Germinal center (tissue), 1 donor: ENCODE data around the gene TRMT13.
A peak's percentile ranks its signal among the peaks of the same experiment; 100 is the strongest.

ENCODE experiments used
- DNase-seq: peaks from one replicate; pipeline ENCODE4 v3.0.0; 2012; ENCODE audit warnings: mixed read lengths, low spot score

Gene TRMT13, protein sequence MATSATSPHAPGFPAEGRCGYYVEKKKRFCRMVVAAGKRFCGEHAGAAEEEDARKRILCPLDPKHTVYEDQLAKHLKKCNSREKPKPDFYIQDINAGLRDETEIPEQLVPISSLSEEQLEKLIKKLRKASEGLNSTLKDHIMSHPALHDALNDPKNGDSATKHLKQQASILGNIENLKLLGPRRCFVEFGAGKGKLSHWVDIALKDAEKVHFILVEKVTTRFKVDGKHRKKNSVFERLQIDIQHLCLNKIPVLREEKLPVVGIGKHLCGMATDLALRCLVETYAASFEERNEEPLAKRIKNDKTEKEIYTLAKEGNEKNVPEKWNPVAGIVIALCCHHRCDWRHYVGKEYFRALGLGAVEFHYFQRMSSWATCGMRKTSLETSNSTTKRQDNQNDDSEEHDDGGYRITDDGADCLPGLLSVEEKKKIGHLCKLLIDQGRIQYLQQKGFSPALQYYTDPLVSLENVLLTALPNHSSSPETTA

DNA sequence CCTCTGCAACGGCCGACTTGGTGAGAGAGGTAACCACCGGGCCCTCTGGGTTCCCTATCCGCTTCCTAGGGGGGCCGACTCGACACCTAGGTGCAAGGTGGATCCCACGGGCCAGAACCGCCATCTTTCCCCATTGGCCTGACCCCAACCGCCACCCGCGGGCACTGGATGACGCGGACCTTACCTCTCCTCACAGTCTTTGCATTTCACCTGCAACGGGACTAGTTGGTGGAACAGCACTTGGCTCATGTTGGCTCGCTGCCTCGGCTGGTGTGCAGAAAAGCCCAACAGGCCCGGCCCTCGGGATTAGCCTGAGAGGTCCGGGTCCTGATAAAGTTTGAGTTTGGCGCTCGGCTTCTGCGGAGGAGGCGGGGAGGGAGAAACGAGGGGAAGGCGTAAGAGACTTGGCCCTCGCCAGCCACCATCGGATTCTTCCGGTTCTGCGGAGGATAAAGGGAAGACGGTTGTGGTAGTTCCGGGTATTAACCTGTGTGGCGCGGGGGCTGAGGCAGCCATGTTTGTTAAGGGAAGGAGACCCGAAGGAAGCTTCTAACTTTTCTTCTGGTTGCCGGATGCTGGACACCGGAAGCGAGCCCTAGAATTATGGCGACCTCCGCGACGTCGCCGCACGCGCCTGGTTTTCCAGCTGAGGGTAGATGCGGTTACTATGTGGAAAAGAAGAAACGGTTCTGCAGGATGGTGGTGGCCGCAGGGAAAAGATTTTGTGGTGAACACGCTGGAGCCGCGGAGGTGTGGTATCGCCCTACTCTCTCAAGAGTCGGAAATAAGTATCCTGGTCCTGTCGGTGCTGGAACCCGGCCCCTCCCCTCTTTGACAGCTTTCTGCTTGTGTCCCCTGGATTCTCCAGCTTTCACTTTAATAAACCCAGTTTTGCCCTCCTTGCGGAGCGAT lies at the start of gene TRMT13, which contains the start of gene SASS6:
Gene TRMT13, plus strand, starts transcription at position 598 of the 912 bp plus-strand sequence. Its CDS starts 6 bp downstream, at position 604.
Gene SASS6, minus strand, starts transcription at position 365 of the 912 bp plus-strand sequence. Its CDS starts 116 bp downstream, at position 249.
- DNase-seq: peak; percentile 90

GRCh38 chr1:100087396-100087795 lies 45.6 kb upstream of the TRMT13 start:
- no peak for DNase-seq

DNA sequence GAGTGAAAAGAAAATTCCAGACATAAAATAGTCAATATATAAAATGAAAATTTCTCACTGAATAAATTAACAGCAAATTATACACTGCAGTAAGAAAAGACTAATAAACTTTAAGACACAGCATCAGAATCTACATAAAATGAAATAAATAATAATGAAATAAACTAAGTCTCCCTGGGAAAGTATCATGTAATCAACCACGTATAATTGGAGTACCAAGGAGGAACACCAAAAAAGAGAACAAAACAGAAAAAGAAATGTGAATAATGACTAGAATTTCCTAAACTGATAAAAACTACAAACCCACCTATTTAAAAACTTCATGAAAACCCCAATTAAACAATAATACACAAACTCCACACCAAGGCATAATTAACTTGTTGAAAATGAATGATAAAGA lies 43.9 kb upstream of the TRMT13 start:
- DNase-seq: no peak

DNA sequence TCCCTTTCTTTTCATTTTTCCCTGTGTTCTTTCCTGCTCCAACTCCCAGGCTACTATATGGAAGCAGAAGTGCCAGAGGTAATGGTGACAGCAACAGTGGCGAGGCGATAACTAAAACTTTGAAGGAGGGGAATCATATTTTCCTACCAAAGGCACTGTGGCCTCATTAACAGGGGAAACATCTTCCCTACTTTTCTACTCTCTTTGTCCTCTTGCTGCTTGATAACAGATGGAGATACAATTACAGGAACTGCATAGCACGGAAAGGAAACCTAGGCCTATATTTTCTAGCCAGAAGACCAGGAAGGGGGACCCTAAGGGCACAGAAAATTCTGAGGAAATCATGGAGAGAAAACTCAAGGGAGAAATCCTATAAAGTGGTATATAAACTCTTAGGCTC lies 42.5 kb upstream of the TRMT13 start:
- DNase-seq: no peak

DNA sequence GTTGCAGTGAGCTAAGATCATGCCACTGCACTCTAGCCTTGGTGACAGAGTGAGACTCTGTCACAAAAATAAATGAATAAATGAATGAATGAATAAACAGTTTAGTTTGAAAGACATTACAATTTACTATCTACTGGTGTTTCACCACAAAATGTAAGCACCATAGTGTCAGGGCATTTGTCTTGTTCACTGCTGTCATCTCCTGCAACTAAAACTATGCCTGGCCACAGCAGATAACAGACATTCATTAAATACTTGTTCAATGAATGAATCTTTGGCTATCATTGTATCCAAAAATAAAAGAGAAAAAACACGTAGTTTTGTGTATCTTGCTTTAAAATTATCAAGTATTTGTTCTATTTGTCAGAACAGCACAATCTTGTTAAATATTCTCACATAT lies 32.8 kb upstream of the TRMT13 start:
- DNase-seq: no peak

GRCh38 chr1:100101564-100101963 lies 31.4 kb upstream of the TRMT13 start:
- no peak for DNase-seq

DNA sequence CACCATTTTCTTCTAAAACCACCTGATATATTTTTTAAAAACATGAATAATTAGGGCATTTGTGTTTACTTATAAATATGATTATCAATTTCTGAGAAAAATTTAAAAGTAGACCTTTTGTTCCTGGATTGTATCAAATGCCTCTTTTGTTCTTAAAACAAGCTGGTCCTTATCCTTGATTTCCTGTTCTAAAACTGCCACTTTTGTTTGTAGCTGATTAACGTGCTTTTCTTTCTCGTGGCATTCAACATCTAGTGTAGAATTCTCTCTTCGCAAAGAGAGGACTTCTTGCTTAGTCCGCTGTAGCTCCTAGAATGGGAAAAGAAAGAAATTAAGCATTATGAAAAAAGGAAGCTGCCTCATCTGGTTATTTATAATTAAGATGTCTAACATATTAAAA lies 25.3 kb upstream of the TRMT13 start:
- DNase-seq: no peak

GRCh38 chr1:100109554-100110066 lies 23.4 kb upstream of the TRMT13 start:
- DNase-seq: no peak

DNA sequence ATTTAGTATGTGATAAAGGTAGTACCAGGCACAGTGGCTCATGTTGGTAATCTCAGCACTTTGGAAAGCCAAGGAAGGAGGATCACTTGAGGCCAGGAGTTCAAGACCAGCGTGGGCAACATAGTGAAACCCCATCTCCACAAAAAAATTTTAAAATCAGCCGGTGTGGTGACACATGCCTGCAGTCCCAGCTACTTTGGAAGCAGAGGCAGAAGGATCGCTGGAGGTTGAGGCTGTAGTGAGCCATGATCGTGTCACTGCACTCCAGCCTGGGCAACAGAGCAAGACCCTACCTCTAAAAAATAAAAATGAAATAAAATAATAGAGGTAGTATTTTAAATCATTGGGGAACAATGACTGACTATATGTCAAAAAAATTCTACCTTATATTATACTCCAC lies 17.4 kb upstream of the TRMT13 start:
- DNase-seq: no peak

DNA sequence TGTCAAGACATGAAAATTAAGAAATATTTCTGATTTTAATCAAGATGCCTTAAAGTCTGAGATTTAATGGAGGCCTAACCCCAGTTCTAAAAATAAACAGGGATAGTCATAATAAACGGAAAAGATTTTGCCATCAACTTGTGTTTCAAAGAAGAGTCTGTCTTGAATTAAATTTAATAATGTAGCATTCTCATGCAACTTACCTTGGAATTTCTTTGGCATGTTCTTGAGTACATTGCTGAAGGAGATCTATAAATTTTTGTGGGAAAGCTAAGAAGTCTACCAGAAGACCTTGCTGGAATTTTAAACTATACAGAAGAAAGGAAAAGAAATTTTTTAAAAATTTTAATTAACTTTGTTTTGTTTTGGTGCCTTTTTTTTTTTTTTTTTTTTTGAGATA lies 10.8 kb upstream of the TRMT13 start:
- no peak for DNase-seq

DNA sequence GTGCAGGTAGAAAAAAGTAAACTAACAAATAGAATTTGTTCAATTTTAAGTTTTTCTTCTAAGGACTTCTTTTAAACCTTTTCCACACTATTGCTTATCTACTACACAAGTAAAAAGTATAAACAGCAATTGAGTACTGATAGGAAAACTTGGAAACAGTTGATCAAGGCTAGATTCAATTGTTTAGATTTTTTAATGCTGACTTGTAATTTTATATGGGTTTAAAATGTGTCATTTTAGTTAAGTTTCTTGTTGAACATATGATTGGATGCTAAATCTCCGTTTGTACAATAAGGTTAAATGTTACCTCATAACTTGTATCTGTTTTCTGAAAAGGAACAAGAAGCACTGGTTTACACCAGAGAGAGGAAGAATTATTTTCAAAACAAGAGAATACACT lies 5.7 kb upstream of the TRMT13 start:
- DNase-seq: no peak

- no peak for DNase-seq
Observed at GRCh38 chr1:100130552-100131077, 2.3 kb upstream of the TRMT13 start.

GRCh38 chr1:100131623-100132022 lies 1.3 kb upstream of the TRMT13 start:
- DNase-seq: no peak

DNA sequence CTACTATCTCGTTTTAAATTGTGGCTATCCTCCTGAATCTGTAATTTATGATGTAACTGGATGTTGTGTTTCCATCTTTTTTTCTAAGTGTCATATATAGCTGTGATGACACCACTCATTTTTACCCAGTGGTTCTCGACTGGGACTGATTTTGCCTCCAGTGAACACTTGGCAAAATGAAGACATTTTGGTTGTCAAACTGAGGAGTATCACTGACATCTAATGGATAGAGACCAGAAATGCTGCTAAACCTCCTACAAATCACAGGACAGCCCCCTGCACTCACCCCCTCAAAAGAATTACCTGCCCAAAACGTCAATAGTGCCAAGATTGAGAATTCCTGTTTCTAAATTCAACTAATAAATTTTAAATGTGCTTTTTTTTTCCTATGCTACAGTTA lies 1.9 kb downstream of the TRMT13 start:
- DNase-seq: no peak

GRCh38 chr1:100137602-100138001 lies 4.6 kb downstream of the TRMT13 start:
- DNase-seq: no peak

DNA sequence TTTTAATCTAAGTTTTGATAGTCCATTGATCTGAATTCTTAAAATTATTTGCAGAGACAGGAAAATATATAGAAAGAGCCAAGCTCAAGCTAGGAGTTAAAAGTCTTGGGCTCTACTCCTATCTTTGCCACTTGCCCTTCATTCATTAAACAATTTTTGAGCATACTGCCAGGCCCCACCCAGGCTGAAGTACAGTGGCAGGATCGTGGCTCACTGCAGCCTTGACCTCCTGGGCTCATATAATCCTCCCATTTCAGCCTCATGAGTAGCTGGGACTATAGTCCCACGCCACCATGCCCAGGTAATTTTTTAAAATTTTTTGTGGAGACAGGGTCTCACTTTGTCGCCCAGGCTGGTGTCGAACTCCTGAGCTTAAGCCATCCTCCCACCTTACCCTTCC lies 8.2 kb downstream of the TRMT13 start:
- DNase-seq: no peak

DNA sequence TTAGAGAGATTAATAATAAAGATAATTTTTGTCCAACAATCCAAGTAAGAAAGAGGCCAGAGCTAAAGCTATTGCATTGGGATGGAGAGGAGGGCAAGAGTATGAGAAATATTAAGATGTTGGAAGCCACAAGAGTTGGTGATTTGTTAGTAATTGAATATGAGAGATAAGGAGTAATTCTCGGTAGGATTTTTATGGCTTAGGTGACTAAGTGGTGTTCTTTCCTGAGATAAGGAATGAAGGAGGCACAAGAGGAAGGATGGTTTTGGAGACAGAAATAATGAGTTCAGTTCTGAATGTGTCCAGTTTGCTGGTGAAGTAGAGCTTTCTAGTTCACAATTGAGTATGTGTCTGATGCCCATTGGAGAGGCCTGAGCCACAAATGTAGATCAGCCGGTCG lies 9.4 kb downstream of the TRMT13 start:
- DNase-seq: no peak

DNA sequence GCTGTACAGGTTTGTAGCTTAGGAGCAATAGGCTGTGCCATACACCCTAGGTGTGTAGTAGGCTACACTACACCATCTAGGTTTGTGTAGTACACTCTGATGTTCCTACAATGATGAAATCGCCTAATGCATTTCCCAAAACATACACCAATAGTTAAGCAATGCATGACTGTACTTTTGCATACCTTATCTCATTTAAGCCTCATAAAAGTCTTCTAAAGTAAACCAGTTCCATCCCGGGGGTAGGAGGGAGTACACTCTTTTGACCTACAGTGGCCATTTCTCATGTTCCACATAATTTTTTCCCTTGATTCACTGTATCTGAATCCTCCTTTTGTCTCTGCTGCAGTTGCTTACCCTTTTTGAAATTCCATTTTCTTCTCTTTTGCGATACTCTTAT lies 12.2 kb downstream of the TRMT13 start:
- DNase-seq: no peak

DNA sequence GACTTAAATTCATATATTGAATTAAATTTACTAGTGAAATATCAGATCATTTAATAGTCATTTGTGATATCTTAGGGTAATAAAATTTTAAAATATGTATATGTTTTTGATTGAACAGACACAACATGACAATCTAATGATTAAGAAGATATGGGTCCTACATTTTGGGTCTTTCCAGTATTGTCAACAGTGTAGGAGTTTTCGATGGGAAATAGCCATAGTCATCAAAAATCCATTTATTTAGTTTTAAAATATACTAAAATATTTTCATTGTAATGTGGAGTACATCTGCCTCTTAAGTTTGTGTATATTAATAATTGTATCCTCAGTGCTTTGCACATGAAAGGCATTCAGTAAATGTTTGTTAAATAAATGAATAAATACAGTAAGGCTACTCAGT lies 14.0 kb downstream of the TRMT13 start:
- DNase-seq: no peak

DNA sequence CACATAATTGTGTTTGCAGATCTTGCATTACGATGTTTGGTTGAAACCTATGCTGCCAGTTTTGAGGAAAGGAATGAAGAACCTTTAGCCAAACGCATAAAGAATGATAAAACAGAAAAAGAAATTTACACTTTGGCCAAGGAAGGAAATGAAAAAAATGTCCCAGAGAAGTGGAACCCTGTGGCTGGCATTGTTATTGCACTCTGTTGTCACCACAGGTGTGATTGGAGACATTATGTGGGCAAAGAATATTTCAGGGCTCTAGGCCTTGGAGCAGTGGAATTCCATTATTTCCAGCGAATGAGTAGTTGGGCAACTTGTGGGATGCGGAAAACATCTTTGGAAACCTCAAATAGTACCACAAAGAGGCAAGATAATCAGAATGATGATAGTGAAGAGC lies 14.9 kb downstream of the TRMT13 start:
- DNase-seq: no peak

- no peak for DNase-seq
Observed at GRCh38 chr1:100151679-100152078, 18.7 kb downstream of the TRMT13 start.

- DNase-seq: peak; percentile 20
Observed at GRCh38 chr1:100152271-100152670, 19.3 kb downstream of the TRMT13 start.
